Calu3 (cell line): ENCODE measurements around the gene FIP1L1. TPM values are rescaled to one million over a fixed set of nuclear protein-coding genes. Genes with fewer than 3 reads are reported as not detected.
A peak's percentile ranks its signal among the peaks of the same experiment; 100 is the strongest.

Experiments
- BruUV-seq: library from RNA; stranded (reverse); fragments of 400-500 nt; replicated peaks from 2 replicates; lab custom pipeline; 2021; lab: Mats Ljungman, UMichigan
- CTCF ChIA-PET: fragments of 300-600 bp; sonication (Branson Sonifier 250); formaldehyde crosslinking; loops from one replicate; lab custom pipeline; 2022; ENCODE audit warnings: antibody characterized with exemption; lab: Charles Lee
- DNase-seq: peaks from one replicate; pipeline ENCODE4 v3.0.0; 2022
- H3K27ac Mint-ChIP-seq: one replicate; pipeline ENCODE4 v1.8.0; 2022; ENCODE audit warnings: mixed read lengths; ENCODE audit not compliant: unreplicated experiment
- H3K27me3 Mint-ChIP-seq: one replicate; pipeline ENCODE4 v1.8.0; 2022; ENCODE audit warnings: mixed read lengths; ENCODE audit not compliant: unreplicated experiment
- H3K36me3 Mint-ChIP-seq: one replicate; pipeline ENCODE4 v1.8.0; 2022; ENCODE audit warnings: mild to moderate bottlenecking, moderate library complexity, mixed read lengths; ENCODE audit not compliant: insufficient read depth, unreplicated experiment
- H3K4me1 Mint-ChIP-seq: one replicate; pipeline ENCODE4 v1.8.0; 2022; ENCODE audit warnings: mild to moderate bottlenecking, low read depth, mixed read lengths; ENCODE audit not compliant: unreplicated experiment
- H3K4me3 Mint-ChIP-seq: one replicate; pipeline ENCODE4 v1.8.0; 2022; ENCODE audit warnings: mild to moderate bottlenecking, low read depth, moderate library complexity, mixed read lengths; ENCODE audit not compliant: unreplicated experiment
- H3K9me3 Mint-ChIP-seq: one replicate; pipeline ENCODE4 v1.8.0; 2022; ENCODE audit warnings: low read depth, mixed read lengths; ENCODE audit not compliant: unreplicated experiment
- intact Hi-C: fragments of 100-400 bp; cut with micrococcal nuclease; formaldehyde crosslinking; loops from one replicate; pipeline ENCODE4 v1.10.0; 2022; ENCODE audit not compliant: unreplicated experiment
- total RNA-seq: library from RNA; stranded (reverse); gene quantifications from 2 replicates; pipeline ENCODE4 v1.2.3, GENCODE V29; 2022
- TF ChIP-seq, protein P1 (sequence below): fragments of 200-600 bp; IDR thresholded peaks from one replicate; pipeline ENCODE4 v1.8.0; 2022; ENCODE audit warnings: antibody characterized with exemption; ENCODE audit not compliant: unreplicated experiment

FIP1L1 gene
- total RNA-seq, 1 experiment from 2014 or later = 56.3 TPM

DNA sequence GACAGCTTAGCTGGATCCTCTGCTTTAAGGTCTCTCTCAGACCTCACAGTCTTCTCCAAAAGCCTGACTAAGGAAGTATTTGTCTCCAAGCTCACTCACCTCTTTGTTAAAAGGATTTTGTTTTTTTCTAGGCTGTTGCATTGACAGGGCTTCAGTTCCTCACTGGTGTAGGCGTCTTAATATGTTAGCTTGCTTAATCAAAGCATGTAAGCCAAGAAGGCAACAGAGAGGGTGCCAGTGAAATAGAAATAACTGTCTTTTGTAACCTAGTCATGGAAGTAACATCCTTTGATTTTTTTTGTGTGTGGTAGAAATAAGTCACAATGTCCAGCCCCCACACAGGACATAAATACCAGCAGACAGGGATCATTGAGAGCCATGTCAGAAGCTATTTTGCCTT, 58.8 kb downstream of the FIP1L1 start:
- intact Hi-C loops = no loop called here
- CTCF ChIA-PET = no interaction called here
- BruUV-seq = no TSS peak
- TF ChIP-seq, protein P1, sequence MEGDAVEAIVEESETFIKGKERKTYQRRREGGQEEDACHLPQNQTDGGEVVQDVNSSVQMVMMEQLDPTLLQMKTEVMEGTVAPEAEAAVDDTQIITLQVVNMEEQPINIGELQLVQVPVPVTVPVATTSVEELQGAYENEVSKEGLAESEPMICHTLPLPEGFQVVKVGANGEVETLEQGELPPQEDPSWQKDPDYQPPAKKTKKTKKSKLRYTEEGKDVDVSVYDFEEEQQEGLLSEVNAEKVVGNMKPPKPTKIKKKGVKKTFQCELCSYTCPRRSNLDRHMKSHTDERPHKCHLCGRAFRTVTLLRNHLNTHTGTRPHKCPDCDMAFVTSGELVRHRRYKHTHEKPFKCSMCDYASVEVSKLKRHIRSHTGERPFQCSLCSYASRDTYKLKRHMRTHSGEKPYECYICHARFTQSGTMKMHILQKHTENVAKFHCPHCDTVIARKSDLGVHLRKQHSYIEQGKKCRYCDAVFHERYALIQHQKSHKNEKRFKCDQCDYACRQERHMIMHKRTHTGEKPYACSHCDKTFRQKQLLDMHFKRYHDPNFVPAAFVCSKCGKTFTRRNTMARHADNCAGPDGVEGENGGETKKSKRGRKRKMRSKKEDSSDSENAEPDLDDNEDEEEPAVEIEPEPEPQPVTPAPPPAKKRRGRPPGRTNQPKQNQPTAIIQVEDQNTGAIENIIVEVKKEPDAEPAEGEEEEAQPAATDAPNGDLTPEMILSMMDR = no peak
- H3K36me3 Mint-ChIP-seq = peaks cover 4% of the 10 kb centered on the region
- H3K27ac Mint-ChIP-seq = no peak overlapping the region
- no peak for DNase-seq
- no peak overlapping the region for H3K4me3 Mint-ChIP-seq
- no peaks in the 10 kb centered on the region for H3K4me1 Mint-ChIP-seq
- no peaks in the 10 kb centered on the region for H3K27me3 Mint-ChIP-seq
- H3K9me3 Mint-ChIP-seq = no peaks in the 10 kb centered on the region

DNA sequence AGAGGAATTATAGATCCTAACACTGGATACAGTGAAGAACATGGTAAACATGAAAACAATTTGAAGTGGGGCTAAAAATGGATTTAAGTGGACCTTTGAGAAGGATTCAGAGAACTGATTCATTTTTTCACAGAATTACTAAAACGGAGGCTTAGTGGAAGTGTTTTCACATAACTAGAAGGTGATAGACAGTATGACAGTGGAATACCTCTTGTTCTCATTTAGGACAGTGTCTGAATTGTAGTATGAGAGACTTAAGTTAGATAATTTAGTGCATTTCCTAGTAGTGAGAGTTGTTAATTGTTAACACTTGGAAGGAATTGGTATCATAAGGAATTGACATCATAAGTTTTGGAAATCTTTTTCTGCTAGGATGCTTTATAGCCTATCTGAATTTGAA, 64.1 kb downstream of the FIP1L1 start:
- Mint-ChIP-seq H3K4me1 (no peaks in the 10 kb centered on the region), H3K4me3 (no peak overlapping the region), H3K27me3 (no peaks in the 10 kb centered on the region), H3K36me3 (peaks cover 4% of the 10 kb centered on the region), H3K27ac (no peak overlapping the region), H3K9me3 (no peaks in the 10 kb centered on the region)
- no peak for DNase-seq
- intact Hi-C loops = no loop called here
- CTCF ChIA-PET = no interaction called here
- TF ChIP-seq, protein P1 = no peak
- no TSS peak for BruUV-seq

GRCh38 chr4:53444954-53445353, 67.5 kb downstream of the FIP1L1 start:
- H3K36me3 Mint-ChIP-seq = peaks cover 4% of the 10 kb centered on the region
- H3K9me3 Mint-ChIP-seq = no peaks in the 10 kb centered on the region
- DNase-seq = no peak
- TF ChIP-seq, protein P1 = no peak
- no peaks in the 10 kb centered on the region for H3K27me3 Mint-ChIP-seq
- H3K27ac Mint-ChIP-seq = peak overlapping the region; percentile 36
- no peaks in the 10 kb centered on the region for H3K4me1 Mint-ChIP-seq
- H3K4me3 Mint-ChIP-seq = no peak overlapping the region
- CTCF ChIA-PET = no interaction called here
- no TSS peak for BruUV-seq
- intact Hi-C loops = no loop called here

DNA sequence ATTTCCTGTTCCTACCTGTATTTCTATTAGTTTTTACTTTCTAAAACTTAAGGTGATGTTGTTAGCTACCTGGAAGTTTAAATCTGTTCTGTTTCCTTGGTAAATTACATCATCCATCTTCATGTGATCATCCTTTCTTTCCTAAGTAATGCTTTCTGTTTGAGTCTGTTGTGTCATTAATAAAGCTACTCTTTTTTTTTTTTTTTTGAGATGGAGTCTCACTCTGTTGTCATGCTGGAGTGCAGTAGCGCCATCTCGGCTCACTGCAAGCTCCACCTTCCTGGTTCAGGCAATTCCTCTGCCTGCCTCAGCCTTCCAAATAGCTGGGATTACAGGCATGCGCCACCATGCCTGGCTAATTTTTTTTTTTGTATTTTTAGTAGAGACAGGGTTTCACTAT, 73.3 kb downstream of the FIP1L1 start:
- Mint-ChIP-seq H3K4me1 (peaks cover 9% of the 10 kb centered on the region), H3K4me3 (no peak overlapping the region), H3K27me3 (no peaks in the 10 kb centered on the region), H3K9me3 (no peaks in the 10 kb centered on the region), H3K36me3 (peaks cover 5% of the 10 kb centered on the region), H3K27ac (no peak overlapping the region)
- no peak for DNase-seq
- no TSS peak for BruUV-seq
- CTCF ChIA-PET = interaction anchor here (0.6 to 0.7 kb wide), 2 partner anchors 20 to 1869 kb away, joined by 5 to 7 read pairs; no protein-coding TSS in a partner anchor
- TF ChIP-seq, protein P1 = no peak
- intact Hi-C loops = loop anchor here (10.0 kb wide), 1 partner anchor 126 kb away; no protein-coding TSS in a partner anchor
